Activated CD8-positive, alpha-beta T cell treated with anti-CD3 and anti-CD28 coated beads, Interleukin-2, amount 10 ng/mL, durations not matched to agents 7 days and 5 days (primary cell): Measurements from ENCODE around the gene KBTBD13. TPM values are rescaled to one million over a fixed set of nuclear protein-coding genes. Genes with fewer than 3 reads are reported as not detected.

ENCODE experiments used
- ATAC-seq: fragments of 150-1000 bp; cut with Tn5 transposase; one replicate; pipeline ENCODE4 v1.10.0; 2021; ENCODE audit warnings: moderate library complexity
- CTCF ChIA-PET: fragments of 350-600 bp; sonication (Branson Sonifier 250); formaldehyde crosslinking; loops from one replicate; lab custom pipeline; 2021; ENCODE audit warnings: antibody characterized with exemption; lab: Charles Lee
- POLR2A ChIA-PET: fragments of 350-600 bp; sonication (Branson Sonifier 250); formaldehyde crosslinking; loops from one replicate; lab custom pipeline; 2021; ENCODE audit warnings: antibody characterized with exemption; lab: Charles Lee
- DNase-seq: peaks from one replicate; pipeline ENCODE4 v3.0.0-alpha.2; 2020
- H3K27ac Mint-ChIP-seq: one replicate; pipeline ENCODE4 v1.8.0; 2021; ENCODE audit warnings: mild to moderate bottlenecking, mixed read lengths
- H3K27me3 Mint-ChIP-seq: one replicate; pipeline ENCODE4 v1.8.0; 2021; ENCODE audit warnings: low read depth, mixed read lengths
- H3K36me3 Mint-ChIP-seq: one replicate; pipeline ENCODE4 v1.8.0; 2021; ENCODE audit warnings: low read depth, mixed read lengths
- H3K4me1 Mint-ChIP-seq: one replicate; pipeline ENCODE4 v1.8.0; 2021; ENCODE audit warnings: low read depth, mixed read lengths
- H3K4me3 Mint-ChIP-seq: one replicate; pipeline ENCODE4 v1.8.0; 2021; ENCODE audit warnings: mild to moderate bottlenecking, mixed read lengths
- H3K9me3 Mint-ChIP-seq: one replicate; pipeline ENCODE4 v1.8.0; 2022; ENCODE audit warnings: mixed read lengths; ENCODE audit not compliant: insufficient read depth
- total RNA-seq, 2 experiments: library from RNA; stranded (reverse); gene quantifications; one replicate each; pipeline ENCODE4 v1.2.3, GENCODE V29; 2021

KBTBD13 gene
- total RNA-seq, 2 experiments from 2014 or later: not detected

DNA sequence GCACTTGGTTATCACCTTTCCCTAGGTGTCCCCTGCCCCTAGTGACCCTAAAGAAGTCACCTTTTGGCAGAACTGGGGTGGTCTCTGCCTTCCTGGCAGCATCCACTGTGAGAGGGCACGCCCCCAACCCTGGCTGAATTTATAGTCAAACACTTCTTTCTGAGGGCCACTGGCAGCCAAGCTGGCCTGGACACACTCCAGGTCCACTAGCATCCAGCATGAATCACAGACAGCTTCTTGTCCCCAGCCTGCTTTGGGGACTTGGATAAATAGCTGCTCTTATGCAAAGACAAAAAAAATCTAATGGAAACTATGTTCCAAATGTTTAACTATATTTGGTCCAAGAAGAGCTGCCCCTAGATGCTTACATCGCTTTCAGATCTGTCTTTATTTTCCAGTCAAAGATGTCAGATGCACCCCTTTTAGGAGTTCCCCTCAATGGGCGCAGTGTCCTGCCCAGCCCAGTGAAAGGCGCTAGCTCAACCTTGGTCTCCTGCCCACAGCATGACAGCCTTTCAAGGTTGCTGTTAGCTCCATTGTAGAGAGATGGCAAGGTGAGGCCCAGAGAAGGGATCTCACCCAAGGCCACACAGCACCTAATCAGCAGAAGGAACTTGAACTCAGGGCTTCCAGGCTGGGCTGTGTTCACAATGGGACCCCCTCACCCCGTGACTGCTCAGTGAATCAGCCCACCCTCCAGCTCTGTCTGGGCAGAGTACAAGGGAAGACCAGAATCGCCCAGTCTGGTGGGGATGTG lies 15.7 kb upstream of the KBTBD13 start:
- peaks cover 10% of the 10 kb centered on the region for H3K27me3 Mint-ChIP-seq
- no peaks in the 10 kb centered on the region for H3K36me3 Mint-ChIP-seq
- no peak overlapping the region for H3K27ac Mint-ChIP-seq
- no peak for ATAC-seq
- CTCF ChIA-PET: interaction anchor here (1.2 kb wide), 1 partner anchor 18 kb away, joined by 3 read pairs; no protein-coding TSS in a partner anchor
- H3K4me3 Mint-ChIP-seq: no peak overlapping the region
- no peak for DNase-seq
- H3K4me1 Mint-ChIP-seq: peaks cover 4% of the 10 kb centered on the region
- no peaks in the 10 kb centered on the region for H3K9me3 Mint-ChIP-seq
- POLR2A ChIA-PET: no interaction called here

DNA sequence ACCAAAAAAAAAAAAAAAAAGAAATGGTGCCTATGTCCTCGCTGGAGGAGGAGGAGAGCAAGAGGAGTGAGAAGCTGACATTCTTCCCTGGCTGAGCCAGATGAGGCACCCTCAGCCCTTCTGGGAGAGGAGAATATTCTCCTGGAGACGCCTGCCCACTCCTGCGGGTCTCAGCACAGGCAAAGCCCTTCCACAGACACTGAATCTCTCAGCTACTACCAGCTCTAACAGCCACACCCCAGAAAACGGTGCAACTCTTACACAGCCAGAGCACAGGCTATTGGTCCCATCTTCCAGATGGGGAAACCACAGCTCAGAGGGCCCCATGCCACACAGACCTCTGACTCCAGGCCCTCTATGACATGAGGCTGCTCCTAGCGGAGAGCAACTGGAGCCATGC lies 14.5 kb upstream of the KBTBD13 start:
- Mint-ChIP-seq H3K4me3 (no peak overlapping the region), H3K36me3 (no peaks in the 10 kb centered on the region), H3K27me3 (peaks cover 22% of the 10 kb centered on the region), H3K4me1 (no peaks in the 10 kb centered on the region), H3K9me3 (no peaks in the 10 kb centered on the region), H3K27ac (no peak overlapping the region)
- ChIA-PET POLR2A (no interaction called here), CTCF (interaction anchor here (1.1 to 1.4 kb wide), 2 partner anchors 12 to 15 kb away, joined by 3 read pairs; partner anchors contain the start of gene KBTBD13)
- DNase-seq: no peak
- no peak for ATAC-seq

DNA sequence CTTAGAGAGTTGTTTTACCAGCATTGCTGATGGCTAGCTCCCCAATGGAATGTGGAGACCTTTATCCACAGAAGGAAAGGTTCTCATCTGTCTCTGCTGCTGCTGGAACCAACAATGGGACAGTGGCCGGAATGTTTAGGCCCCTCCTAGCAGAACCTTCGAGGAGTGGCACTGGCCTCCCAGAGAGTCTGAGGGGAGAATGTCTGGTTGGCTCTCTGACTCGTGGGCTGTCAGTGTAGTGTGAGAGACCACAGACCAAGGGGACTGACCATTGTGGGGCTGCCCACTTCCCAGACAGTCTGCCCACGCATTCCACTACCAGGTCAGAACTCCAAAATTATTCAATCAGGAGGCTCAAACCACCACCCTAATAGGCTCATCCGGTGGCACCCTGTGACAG lies 13.8 kb upstream of the KBTBD13 start:
- no peak overlapping the region for H3K27ac Mint-ChIP-seq
- no peaks in the 10 kb centered on the region for H3K9me3 Mint-ChIP-seq
- H3K4me1 Mint-ChIP-seq: no peaks in the 10 kb centered on the region
- H3K36me3 Mint-ChIP-seq: no peaks in the 10 kb centered on the region
- ATAC-seq (no peak), DNase-seq (no peak)
- ChIA-PET POLR2A (no interaction called here), CTCF (interaction anchor here (1.1 to 1.4 kb wide), 2 partner anchors 12 to 14 kb away, joined by 3 read pairs; partner anchors contain the start of gene KBTBD13)
- peaks cover 27% of the 10 kb centered on the region for H3K27me3 Mint-ChIP-seq
- H3K4me3 Mint-ChIP-seq: no peak overlapping the region

DNA sequence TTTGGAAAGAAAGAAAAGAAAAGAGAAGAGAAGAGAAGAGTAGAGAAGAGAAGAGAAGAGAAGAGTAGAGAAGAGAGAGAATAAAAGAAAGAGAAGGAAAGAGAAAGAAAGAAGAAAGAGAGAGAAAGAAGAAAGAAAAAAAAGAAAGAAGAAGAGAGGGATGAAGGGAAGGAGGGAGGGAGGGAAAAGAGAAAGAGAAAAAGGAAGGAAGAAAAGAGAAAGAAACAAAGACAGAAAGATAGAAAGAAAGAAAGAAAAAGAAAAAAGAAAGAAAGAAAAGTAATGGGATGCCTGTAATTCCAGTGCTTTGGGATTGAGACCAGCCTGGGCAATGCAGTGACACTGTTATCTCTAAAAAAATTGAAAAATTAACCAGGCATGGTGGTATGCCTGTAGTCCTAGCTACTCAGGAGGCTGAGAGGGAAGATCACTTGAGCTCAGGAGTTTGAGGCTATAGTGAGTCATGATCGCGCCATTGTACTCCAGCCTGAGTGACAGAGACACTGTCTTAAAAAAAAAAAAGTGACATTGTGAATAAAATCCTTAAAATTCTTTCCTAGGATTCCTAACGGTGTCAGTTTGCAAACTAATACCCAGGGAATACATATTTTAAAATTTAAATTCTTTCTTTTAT lies 10.4 kb upstream of the KBTBD13 start:
- CTCF ChIA-PET: interaction anchor here (0.9 to 2.2 kb wide), 2 partner anchors 10 to 44 kb away, joined by 3 to 10 read pairs; no protein-coding TSS in a partner anchor
- peaks cover 42% of the 10 kb centered on the region for H3K27me3 Mint-ChIP-seq
- H3K27ac Mint-ChIP-seq: no peak overlapping the region
- no peaks in the 10 kb centered on the region for H3K9me3 Mint-ChIP-seq
- DNase-seq: no peak
- H3K4me1 Mint-ChIP-seq: no peaks in the 10 kb centered on the region
- POLR2A ChIA-PET: interaction anchor here (0.6 kb wide), 1 partner anchor 508 kb away, joined by 4 read pairs; no protein-coding TSS in a partner anchor
- no peak overlapping the region for H3K4me3 Mint-ChIP-seq
- ATAC-seq: no peak
- H3K36me3 Mint-ChIP-seq: no peaks in the 10 kb centered on the region

DNA sequence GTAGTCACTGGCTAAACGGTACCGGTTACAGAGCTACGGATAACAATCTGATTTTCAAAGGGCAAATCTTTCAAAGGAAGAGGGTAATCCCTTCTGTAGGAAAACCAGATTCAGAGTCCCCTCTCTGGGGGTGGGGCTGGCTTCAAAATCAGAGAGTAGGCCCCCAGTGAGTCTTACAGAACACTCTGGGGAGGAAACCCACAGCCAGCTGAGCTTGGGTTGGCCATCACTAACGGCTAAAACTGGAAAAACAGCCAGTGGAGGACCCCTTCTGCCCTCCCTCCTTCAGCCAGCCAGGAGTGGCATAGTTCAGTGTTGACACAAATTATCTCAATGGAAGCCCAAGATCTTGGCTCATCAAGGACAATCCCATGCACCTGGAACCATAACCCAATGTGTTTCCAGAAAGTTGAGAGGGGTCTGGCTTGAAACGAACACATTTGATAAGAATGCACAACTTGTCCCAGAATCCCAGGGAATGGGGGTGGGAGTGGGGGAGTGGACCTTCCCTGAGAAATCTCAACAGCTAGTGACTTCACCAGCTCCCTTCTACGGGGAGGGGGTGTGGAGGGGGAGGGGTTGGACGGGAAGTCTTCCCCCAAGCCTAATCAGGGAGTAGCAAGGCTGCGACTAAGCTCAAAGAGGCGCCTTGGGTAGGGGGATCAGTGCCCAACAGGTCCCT lies 9.8 kb upstream of the KBTBD13 start:
- H3K9me3 Mint-ChIP-seq: no peaks in the 10 kb centered on the region
- no peak overlapping the region for H3K27ac Mint-ChIP-seq
- ChIA-PET CTCF (interaction anchor here (0.9 to 2.2 kb wide), 2 partner anchors 11 to 45 kb away, joined by 3 to 10 read pairs; no protein-coding TSS in a partner anchor), POLR2A (no interaction called here)
- no peak for ATAC-seq
- H3K27me3 Mint-ChIP-seq: peaks cover 42% of the 10 kb centered on the region
- no peak overlapping the region for H3K4me3 Mint-ChIP-seq
- H3K36me3 Mint-ChIP-seq: no peaks in the 10 kb centered on the region
- no peaks in the 10 kb centered on the region for H3K4me1 Mint-ChIP-seq
- no peak for DNase-seq

DNA sequence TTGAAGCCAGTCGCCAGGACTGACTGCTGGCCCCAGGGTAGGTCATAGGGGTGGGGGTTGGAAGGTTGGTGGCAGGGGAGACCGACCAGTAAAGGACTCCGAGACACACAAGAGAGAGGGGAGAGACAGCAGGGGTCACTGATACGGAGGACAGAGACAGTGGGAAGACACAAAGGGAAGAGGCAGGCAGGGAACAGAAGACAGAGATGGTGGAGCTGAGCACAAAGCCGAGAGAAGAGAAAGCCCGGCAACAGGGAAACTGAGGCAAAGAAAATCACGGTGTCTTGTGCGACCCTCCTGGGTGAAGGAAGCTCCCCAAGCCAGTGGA lies 9.3 kb upstream of the KBTBD13 start:
- H3K4me3 Mint-ChIP-seq: no peak overlapping the region
- CTCF ChIA-PET: interaction anchor here (1.2 to 2.2 kb wide), 2 partner anchors 11 to 12 kb away, joined by 8 to 10 read pairs; no protein-coding TSS in a partner anchor
- peaks cover 42% of the 10 kb centered on the region for H3K27me3 Mint-ChIP-seq
- DNase-seq (no peak), ATAC-seq (no peak)
- no peaks in the 10 kb centered on the region for H3K36me3 Mint-ChIP-seq
- H3K27ac Mint-ChIP-seq: no peak overlapping the region
- peaks cover 2% of the 10 kb centered on the region for H3K4me1 Mint-ChIP-seq
- H3K9me3 Mint-ChIP-seq: no peaks in the 10 kb centered on the region
- POLR2A ChIA-PET: no interaction called here

DNA sequence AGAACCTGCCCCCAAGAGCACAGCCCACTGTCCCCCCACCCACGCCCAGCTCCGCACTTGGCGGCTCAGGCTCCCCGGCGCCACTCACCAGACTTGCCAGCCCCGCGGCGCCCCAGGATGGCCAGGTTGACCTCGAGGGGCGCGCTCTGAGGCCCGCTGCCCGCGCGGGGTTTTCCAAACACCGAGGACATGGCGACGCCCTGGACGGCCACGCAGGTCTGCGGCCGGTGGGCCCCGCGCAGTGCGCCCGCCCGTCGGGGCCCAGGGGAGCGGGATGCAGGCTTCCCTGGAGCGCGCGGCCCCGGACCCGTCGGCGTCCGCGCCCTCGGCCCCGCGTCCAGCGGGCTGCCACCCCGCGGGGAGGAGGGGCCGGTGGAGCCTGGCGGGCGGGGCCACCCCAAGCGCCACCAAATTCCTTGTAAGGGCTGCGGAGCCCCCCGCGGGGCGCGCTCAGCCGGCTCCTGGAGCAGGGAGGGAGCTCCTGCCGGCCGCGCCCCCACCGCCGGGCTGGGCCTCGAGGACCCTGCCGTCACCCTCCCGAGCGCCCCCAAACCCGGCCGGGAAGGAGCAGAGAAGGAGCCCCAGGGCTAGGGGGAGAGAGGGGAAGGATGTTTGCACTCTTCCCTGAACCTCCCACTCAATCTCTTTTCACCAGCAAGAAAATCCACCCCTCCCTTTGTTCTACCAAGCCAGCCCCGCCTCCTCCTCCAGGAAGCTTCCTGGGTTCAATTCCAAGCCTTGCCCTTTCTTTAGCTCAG lies 8.7 kb upstream of the KBTBD13 start, which contains the start of gene RASL12:
Gene RASL12 (minus strand): TSS at position 347 of the 758 bp plus-strand sequence. CDS start 156 bp downstream, at position 191.
- ATAC-seq: no peak
- ChIA-PET POLR2A (no interaction called here), CTCF (interaction anchor here (0.7 to 2.4 kb wide), 3 partner anchors 10 to 13 kb away, joined by 3 to 8 read pairs (median 6); no protein-coding TSS in a partner anchor)
- DNase-seq: no peak
- H3K9me3 Mint-ChIP-seq: no peaks in the 10 kb centered on the region
- no peaks in the 10 kb centered on the region for H3K36me3 Mint-ChIP-seq
- no peak within 1 kb of the TSS for H3K4me3 Mint-ChIP-seq
- H3K27ac Mint-ChIP-seq: no peak within 1 kb of the TSS
- peaks cover 2% of the 10 kb centered on the region for H3K4me1 Mint-ChIP-seq
- peaks cover 42% of the 10 kb centered on the region for H3K27me3 Mint-ChIP-seq

DNA sequence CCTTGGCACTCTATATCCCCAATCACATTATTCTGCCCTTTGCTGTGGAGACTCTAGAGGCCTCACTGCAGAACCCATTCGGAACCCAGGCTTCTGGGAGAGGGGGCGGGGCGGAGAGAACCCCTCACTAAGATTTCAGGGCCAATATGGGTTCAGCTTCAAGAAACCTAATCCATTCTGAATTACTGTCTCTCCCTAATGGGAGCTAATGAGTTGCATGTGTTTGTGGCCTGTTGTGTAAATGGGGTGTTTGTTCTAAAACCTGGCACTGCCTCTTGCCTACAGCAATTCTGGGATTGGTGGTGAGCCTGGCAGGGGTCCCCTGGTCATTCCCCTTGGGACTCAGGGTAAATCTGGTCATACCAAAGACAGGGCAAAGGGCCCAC lies 8.2 kb upstream of the KBTBD13 start:
- no peak overlapping the region for H3K27ac Mint-ChIP-seq
- ChIA-PET POLR2A (no interaction called here), CTCF (interaction anchor here (0.7 to 2.4 kb wide), 5 partner anchors 9 to 34 kb away, joined by 3 to 8 read pairs (median 6); no protein-coding TSS in a partner anchor)
- H3K4me1 Mint-ChIP-seq: peaks cover 2% of the 10 kb centered on the region
- no peak overlapping the region for H3K4me3 Mint-ChIP-seq
- no peaks in the 10 kb centered on the region for H3K36me3 Mint-ChIP-seq
- ATAC-seq (no peak), DNase-seq (no peak)
- H3K27me3 Mint-ChIP-seq: peaks cover 39% of the 10 kb centered on the region
- H3K9me3 Mint-ChIP-seq: no peaks in the 10 kb centered on the region

DNA sequence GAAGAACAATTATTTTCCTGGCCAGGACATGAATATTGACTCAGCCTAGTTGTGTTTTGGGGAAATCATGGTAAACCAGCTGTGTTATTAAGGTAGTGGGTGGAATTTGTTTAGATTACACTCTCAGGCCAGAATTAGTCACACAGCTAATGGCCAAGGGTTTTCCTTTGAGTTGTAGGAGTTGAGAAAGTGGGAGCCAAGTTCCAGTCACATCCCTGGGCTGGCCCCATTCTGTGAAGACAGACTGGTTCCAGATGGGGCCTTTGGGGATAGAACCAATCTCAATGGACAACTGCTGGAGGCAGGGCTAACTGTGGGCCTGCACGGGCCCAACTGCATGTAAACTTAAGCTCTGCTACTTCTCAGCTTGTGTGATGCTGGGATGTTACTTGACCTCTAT lies 7.4 kb upstream of the KBTBD13 start:
- no peak for DNase-seq

DNA sequence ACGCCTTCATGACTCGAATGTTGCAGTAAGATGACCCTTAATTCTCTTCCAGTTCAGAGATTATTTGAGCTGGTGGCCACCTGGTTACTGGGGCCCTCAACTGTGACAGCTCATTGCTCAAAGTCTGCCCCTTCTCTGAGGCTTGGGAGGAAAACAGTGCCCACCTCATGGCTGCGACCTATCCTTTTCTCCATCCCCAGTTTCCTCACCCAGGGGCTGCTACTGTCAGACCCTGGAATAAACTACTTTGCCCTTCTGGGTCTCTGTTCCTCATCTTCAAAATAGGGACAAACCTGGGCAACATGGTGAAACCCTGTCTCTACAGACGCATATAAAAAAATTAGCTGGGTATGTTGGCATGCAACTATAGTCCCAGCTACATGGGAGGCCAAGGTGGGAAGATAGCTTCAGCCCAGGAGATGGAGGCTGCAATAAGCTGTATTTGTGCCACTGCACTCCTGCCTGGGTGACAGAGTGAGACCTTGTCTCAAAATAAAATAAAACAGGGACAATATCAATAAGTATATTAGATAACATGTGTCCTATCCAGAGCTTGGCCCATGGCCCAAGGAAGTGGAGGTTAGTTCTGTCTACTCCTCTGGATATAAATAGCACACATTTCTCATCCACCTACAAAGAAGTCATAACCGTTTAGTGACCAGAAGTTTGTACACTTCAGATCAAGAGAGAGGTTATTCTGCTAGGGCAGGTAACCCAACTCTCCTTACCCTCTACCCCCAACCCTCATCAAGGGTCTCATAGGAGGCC lies 6.6 kb upstream of the KBTBD13 start:
- Mint-ChIP-seq H3K4me1 (peaks cover 2% of the 10 kb centered on the region), H3K36me3 (no peaks in the 10 kb centered on the region), H3K4me3 (no peak overlapping the region), H3K27ac (no peak overlapping the region), H3K27me3 (peaks cover 39% of the 10 kb centered on the region), H3K9me3 (no peaks in the 10 kb centered on the region)
- no peak for ATAC-seq
- no peak for DNase-seq
- CTCF ChIA-PET: interaction anchor here (1.2 to 2.4 kb wide), 5 partner anchors 13 to 36 kb away, joined by 3 to 8 read pairs (median 5); no protein-coding TSS in a partner anchor
- POLR2A ChIA-PET: no interaction called here

More for the DNA sequence above, 7.4 kb upstream of the KBTBD13 start:
- H3K27me3 Mint-ChIP-seq: peaks cover 39% of the 10 kb centered on the region
- H3K36me3 Mint-ChIP-seq: no peaks in the 10 kb centered on the region
- ATAC-seq: no peak
- POLR2A ChIA-PET: no interaction called here
- no peak overlapping the region for H3K27ac Mint-ChIP-seq
- CTCF ChIA-PET: interaction anchor here (0.9 to 2.4 kb wide), 4 partner anchors 15 to 35 kb away, joined by 3 to 8 read pairs (median 6); no protein-coding TSS in a partner anchor
- H3K4me1 Mint-ChIP-seq: peaks cover 2% of the 10 kb centered on the region
- H3K4me3 Mint-ChIP-seq: no peak overlapping the region
- no peaks in the 10 kb centered on the region for H3K9me3 Mint-ChIP-seq
